Body of pancreas (tissue), 4 donors: ENCODE results near the gene ADPRS. TPM values are rescaled to one million over a fixed set of nuclear protein-coding genes. Genes with fewer than 3 reads are reported as not detected.

Experiments
- ATAC-seq: fragments of 150-250 bp; one replicate; pipeline ENCODE4 v1.9.1; 2016
- DNase-seq, 4 donors: peaks; one replicate each; pipeline ENCODE4 v3.0.0-alpha.2; 2019
- H3K27ac ChIP-seq, 4 donors: fragments of 200-600 bp; sonication (generic); 1 replicate in 3 of 4; 2 replicates in 1 of 4; pipeline versions ENCODE4 v1.5.1 to v1.6.1; 2016 to 2019; ENCODE audit warnings: mild to moderate bottlenecking in 1 of 4, mixed read lengths in 1 of 4, moderate library complexity in 1 of 4
- H3K27me3 ChIP-seq, 2 donors: fragments of 200-600 bp; sonication (generic); one replicate each; pipeline ENCODE4 v1.6.0; 2016; ENCODE audit warnings: mild to moderate bottlenecking in 1 of 2
- H3K36me3 ChIP-seq, 2 donors: fragments of 200-600 bp; sonication (generic); replicated peaks in 1 of 2; 2 replicates each; pipeline ENCODE4 v1.5.1; 2016; ENCODE audit warnings: low read depth in 2 of 2; ENCODE audit not compliant: insufficient read depth in 1 of 2
- H3K4me1 ChIP-seq: fragments of 200-600 bp; sonication (generic); one replicate; pipeline ENCODE4 v1.6.0; 2016
- H3K4me3 ChIP-seq, 2 donors: fragments of 200-600 bp; sonication (generic); 1 replicate in 1 of 2; 2 replicates in 1 of 2; pipeline ENCODE4 v1.5.1; 2016 to 2019
- H3K9me3 ChIP-seq, 3 donors: fragments of 200-600 bp; sonication (generic); 1 replicate in 2 of 3; 2 replicates in 1 of 3; pipeline ENCODE4 v1.5.1; 2016
- CTCF ChIP-seq, 7 experiments: fragments of 450-650 bp in 4 of 7; fragments of 200-600 bp in 3 of 7; sonication (generic) in 3 of 7; IDR thresholded peaks; one replicate each; pipeline ENCODE4 v1.5.1; 2016 to 2019; ENCODE audit warnings: antibody characterized with exemption in 7 of 7
- POLR2A ChIP-seq, 3 donors: fragments of 450-650 bp; IDR thresholded peaks; one replicate each; pipeline ENCODE4 v1.6.1; 2016; ENCODE audit warnings: antibody characterized with exemption in 3 of 3, mild to moderate bottlenecking in 2 of 3
- WGBS, 2 donors: methylation state at CpG; one replicate each; pipeline ENCODE4 v1.1.5; 2017; 5-methylcytosine and 5-hydroxymethylcytosine counted together
- intact Hi-C: fragments of 100-400 bp; cut with DNase I; formaldehyde crosslinking; loops from one replicate; pipeline ENCODE4 v1.15.1; 2023
- total RNA-seq, 2 donors: library from RNA; depleted of rRNA; stranded (reverse); fragments of >200 nt; gene quantifications; one replicate each; pipeline ENCODE4 v1.1.0, GENCODE V29; 2016

ADPRS gene
- total RNA-seq, 2 donors from 2014 or later, result 16.2 to 25.2 TPM

DNA sequence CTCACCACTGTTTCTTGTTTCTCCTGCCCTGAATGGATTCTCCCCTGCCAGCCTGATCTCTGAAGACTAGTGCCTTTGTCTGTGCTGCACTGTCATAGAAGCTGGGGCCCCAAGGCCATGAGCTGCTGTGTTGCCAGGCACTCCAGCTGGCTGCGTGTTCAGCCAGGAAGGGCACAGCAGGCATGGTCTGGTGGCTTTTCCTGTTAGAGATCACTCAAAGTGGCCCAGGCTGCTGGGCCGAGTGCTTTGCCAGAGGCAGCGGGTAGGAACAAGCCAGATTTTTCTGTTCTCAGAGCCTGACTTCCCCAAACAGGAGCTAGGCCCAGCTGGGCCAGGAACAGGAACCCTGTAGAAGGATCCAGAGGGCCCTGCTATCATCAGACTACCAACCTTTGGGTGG is 5.2 kb downstream of the ADPRS start:
- no peaks in the 10 kb centered on the region for H3K27me3 ChIP-seq
- peaks cover 19% of the 10 kb centered on the region in 2 donors for H3K36me3 ChIP-seq
- TF ChIP-seq POLR2A (IDR thresholded peaks at IDR 0.05) (no peak), CTCF (IDR thresholded peaks at IDR 0.05) (no peak)
- H3K9me3 ChIP-seq, result no peaks in the 10 kb centered on the region
- DNase-seq (no peak), ATAC-seq (no peak)
- peak overlapping the region in 1 of 4 donors; percentile 9 for H3K27ac ChIP-seq
- intact Hi-C loops, result loop anchor here (10.0 kb wide), 2 partner anchors 51 to 321 kb away; partner anchors contain the start of gene TRAPPC3
- 33% methylated on average over 3 of the region's 3 CpGs; no CpG with 5 or more reads in 1 of the 2 donors for WGBS, 2 donors
- peaks cover 12% of the 10 kb centered on the region for H3K4me1 ChIP-seq
- H3K4me3 ChIP-seq, result no peak overlapping the region

DNA sequence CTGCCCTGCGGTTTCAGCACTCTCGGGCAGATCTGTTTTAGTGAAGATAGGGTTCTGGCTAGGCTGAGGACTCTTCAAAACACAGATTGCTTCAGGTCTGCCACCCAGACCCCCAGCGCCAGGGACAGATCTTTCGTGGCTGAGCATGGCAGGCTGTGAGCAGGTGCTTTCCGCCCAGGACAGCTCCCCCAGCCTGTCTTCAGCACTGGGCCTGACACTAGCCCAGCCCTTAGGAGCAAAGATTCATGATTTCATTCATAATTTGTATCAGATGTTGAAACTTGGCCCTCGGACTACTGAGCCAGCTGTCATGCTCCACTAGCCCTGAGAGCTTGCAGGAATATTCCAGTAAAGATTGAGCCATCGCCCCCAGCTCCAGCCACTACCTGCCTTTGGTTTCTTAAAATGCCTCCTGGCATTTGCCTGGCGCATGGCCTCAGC is 5.9 kb downstream of the ADPRS start:
- 90 to 95% methylated on average over 5 to 8 of the region's 8 CpGs for WGBS, 2 donors
- Histone ChIP-seq H3K27me3 (no peaks in the 10 kb centered on the region), H3K36me3 (peaks cover 19% of the 10 kb centered on the region in 2 donors), H3K4me3 (no peak overlapping the region), H3K9me3 (no peaks in the 10 kb centered on the region), H3K4me1 (peaks cover 9% of the 10 kb centered on the region), H3K27ac (no peak overlapping the region)
- DNase-seq, result no peak
- intact Hi-C loops, result loop anchor here (5.0 to 10.0 kb wide), 3 partner anchors 50 to 320 kb away; partner anchors contain the start of gene TRAPPC3
- ATAC-seq, result no peak
- TF ChIP-seq CTCF (IDR thresholded peaks at IDR 0.05), result no peak
- no peak for TF ChIP-seq POLR2A (IDR thresholded peaks at IDR 0.05)

DNA sequence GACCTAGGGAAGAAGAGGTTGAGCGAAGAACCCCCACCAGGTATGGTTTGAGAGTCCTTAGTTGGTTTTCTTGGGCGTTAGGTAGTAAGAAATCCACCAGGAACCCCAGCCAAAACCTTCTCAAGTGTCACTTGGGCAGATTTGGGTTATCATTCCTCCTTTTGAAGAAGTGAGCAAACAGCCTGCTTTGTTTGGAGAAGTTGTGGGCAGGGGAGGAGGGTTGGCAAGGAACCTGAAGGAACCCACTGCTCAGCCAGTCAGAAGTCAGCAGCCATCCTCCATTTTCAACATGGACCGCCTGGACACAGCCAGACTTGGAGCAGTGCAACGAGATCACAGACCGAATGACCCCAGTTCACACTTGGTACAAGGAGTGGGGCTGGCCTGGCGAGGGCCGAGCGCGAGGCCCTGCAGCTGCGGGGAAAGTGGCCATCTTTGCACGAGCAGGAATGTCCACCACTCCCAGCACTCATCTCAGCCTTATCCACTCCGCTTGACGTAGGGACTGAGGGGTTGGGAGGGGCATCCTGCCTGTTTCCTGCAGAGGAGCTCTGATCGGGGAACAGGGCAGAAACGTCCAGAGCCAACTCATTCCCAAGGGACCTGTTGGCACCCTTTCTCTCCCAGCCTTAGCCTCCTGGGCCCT is 7.2 kb downstream of the ADPRS start:
- TF ChIP-seq POLR2A (IDR thresholded peaks at IDR 0.05), result no peak
- no peak for TF ChIP-seq CTCF (IDR thresholded peaks at IDR 0.05)
- Histone ChIP-seq H3K4me1 (peaks cover 6% of the 10 kb centered on the region), H3K27ac (no peak overlapping the region), H3K27me3 (no peaks in the 10 kb centered on the region), H3K4me3 (no peak overlapping the region), H3K36me3 (peaks cover 19% of the 10 kb centered on the region in 2 donors), H3K9me3 (no peaks in the 10 kb centered on the region)
- intact Hi-C loops, result loop anchor here (5.0 to 10.0 kb wide), 3 partner anchors 49 to 319 kb away; partner anchors contain the start of gene TRAPPC3
- ATAC-seq (no peak), DNase-seq (no peak)
- WGBS, 2 donors, result 67 to 71% methylated on average over 12 to 15 of the region's 15 CpGs

DNA sequence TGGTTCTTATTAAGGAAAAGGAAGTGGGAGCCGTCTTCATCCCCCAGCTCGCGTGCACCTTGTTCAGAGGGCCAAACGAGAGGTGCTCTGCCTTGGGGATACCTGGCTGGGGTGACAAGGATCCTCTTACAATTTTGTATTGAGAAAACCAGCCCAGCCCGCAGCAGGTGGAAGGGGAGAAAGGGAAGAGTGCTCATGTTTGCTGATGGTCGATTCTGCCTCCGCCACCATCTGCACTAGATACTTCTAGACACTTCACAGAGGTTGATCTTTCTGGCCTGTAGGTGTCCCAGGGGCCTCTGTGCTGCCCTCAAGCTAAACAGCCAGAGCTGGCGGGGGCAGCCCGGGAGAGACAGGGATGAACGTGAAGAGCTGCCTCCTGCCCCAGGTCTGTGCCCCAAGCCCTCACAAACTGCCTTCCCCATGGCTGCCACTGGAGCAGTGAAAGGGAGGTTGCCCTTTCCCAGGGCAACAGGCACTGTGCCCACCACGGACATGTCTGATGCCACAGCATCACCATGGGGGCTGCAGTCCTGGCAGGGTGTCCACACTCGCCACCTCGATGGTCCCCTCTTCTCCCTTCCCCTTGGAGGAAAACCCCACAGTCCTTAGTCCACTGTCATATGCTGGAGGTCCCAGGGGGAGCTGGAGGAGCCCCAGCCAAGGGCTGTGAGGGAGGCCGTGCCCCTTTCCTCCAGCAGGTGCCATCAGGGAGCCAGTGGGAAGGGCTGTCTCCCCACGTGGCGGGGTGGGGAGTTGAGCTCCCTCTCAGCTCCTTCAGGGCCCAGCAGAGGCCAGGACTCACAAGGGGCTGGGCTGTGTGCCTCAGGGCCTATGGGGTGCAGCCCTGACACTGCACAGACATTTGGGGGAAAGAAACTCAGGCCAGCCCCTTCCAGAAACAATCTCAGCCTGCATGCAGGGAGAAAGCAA is 8.1 kb downstream of the ADPRS start:
- WGBS, 2 donors, result 70 to 76% methylated on average over 9 to 16 of the region's 16 CpGs
- H3K4me3 ChIP-seq, result no peak overlapping the region
- TF ChIP-seq POLR2A (IDR thresholded peaks at IDR 0.05), result no peak
- no peak for TF ChIP-seq CTCF (IDR thresholded peaks at IDR 0.05)
- intact Hi-C loops, result loop anchor here (5.0 to 10.0 kb wide), 3 partner anchors 48 to 318 kb away; partner anchors contain the start of gene TRAPPC3
- peaks cover 16 to 19% of the 10 kb centered on the region in 2 donors for H3K36me3 ChIP-seq
- peaks cover 6% of the 10 kb centered on the region for H3K4me1 ChIP-seq
- H3K27ac ChIP-seq, result no peak overlapping the region
- no peaks in the 10 kb centered on the region for H3K9me3 ChIP-seq
- no peak for ATAC-seq
- H3K27me3 ChIP-seq, result no peaks in the 10 kb centered on the region
- DNase-seq, result no peak
